Gastrocnemius medialis (tissue), 4 donors: ENCODE results near the gene NAPSA.

Experiments
- POLR2A ChIP-seq, 2 donors: fragments of 450-650 bp; IDR thresholded peaks; one replicate each; pipeline ENCODE4 v1.6.1; 2017; ENCODE audit warnings: antibody characterized with exemption in 2 of 2, mild to moderate bottlenecking in 2 of 2, moderate library complexity in 2 of 2
- TF ChIP-seq, protein P1 (sequence below), 5 experiments: fragments of 450-650 bp in 3 of 5; fragments of 200-600 bp in 2 of 5; sonication (generic) in 2 of 5; IDR thresholded peaks in 4 of 5; conservative IDR thresholded peaks in 1 of 5; 1 replicate in 4 of 5; 2 replicates in 1 of 5; pipeline ENCODE4 v1.5.1; 2016 to 2019; ENCODE audit warnings: antibody characterized with exemption in 5 of 5, mild to moderate bottlenecking in 3 of 5, moderate library complexity in 3 of 5

DNA sequence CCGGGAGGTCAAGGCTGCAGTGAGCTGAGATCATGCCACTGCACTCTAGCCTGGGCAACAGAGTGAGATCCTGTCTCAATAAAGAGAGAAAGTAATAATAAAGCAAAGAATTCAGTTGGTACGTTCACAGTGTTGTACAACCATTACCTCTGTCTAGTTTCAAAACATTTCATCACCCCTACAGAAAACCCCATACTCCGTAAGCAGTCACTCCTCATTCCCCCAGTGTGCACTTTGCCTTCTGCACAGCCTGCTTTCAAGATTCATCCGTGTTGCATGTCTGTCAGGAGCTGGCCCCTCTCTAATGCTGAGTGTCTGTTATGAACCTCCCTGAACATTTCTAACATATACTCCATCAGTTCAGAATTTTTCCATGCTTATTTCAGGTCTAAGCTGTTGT is 28.1 kb upstream of the NAPSA start:
- TF ChIP-seq, protein P1, sequence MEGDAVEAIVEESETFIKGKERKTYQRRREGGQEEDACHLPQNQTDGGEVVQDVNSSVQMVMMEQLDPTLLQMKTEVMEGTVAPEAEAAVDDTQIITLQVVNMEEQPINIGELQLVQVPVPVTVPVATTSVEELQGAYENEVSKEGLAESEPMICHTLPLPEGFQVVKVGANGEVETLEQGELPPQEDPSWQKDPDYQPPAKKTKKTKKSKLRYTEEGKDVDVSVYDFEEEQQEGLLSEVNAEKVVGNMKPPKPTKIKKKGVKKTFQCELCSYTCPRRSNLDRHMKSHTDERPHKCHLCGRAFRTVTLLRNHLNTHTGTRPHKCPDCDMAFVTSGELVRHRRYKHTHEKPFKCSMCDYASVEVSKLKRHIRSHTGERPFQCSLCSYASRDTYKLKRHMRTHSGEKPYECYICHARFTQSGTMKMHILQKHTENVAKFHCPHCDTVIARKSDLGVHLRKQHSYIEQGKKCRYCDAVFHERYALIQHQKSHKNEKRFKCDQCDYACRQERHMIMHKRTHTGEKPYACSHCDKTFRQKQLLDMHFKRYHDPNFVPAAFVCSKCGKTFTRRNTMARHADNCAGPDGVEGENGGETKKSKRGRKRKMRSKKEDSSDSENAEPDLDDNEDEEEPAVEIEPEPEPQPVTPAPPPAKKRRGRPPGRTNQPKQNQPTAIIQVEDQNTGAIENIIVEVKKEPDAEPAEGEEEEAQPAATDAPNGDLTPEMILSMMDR (IDR thresholded peaks at IDR 0.05 in 4 of 5, conservative IDR thresholded peaks at IDR 0.05 in 1 of 5): no peak
- no peak for TF ChIP-seq POLR2A (IDR thresholded peaks at IDR 0.05)
